IPS DF 6.9 (cell line): Measurements from ENCODE around the gene ITGAE.

ENCODE experiments used
- DNase-seq: peaks from one replicate; pipeline ENCODE4 v3.0.0-alpha.2; 2013; ENCODE audit warnings: low read depth, low spot score
- H3K27ac ChIP-seq: one replicate; pipeline ENCODE4 v1.5.1; 2013; ENCODE audit warnings: low read length, control low read depth
- H3K27me3 ChIP-seq: 2 replicates; pipeline ENCODE4 v1.6.1; 2013; ENCODE audit warnings: mild to moderate bottlenecking, low read length; ENCODE audit not compliant: control insufficient read depth, insufficient read depth
- H3K36me3 ChIP-seq: 2 replicates; pipeline ENCODE4 v1.6.1; 2013; ENCODE audit warnings: low read length; ENCODE audit not compliant: control insufficient read depth, insufficient read depth
- H3K4me1 ChIP-seq: 2 replicates; pipeline ENCODE4 v1.6.1; 2013; ENCODE audit warnings: low read length; ENCODE audit not compliant: control insufficient read depth, insufficient read depth
- H3K4me3 ChIP-seq: 2 replicates; pipeline ENCODE4 v1.5.1; 2013; ENCODE audit warnings: mild to moderate bottlenecking, low read length
- H3K9me3 ChIP-seq: 2 replicates; pipeline ENCODE4 v1.6.1; 2013; ENCODE audit warnings: low read length, inconsistent platforms; ENCODE audit not compliant: control insufficient read depth, insufficient read depth
- WGBS: extraction: QIAGEN DNeasy Blood & Tissue Kit; methylation state at CpG from one replicate; pipeline ENCODE4 v1.1.7; 2013; ENCODE audit warnings: mixed read lengths, missing lambda C conversion rate; ENCODE audit not compliant: insufficient read length, insufficient coverage; 5-methylcytosine and 5-hydroxymethylcytosine counted together

The ITGAE gene

GRCh38 chr17:3688027-3688553, 112.9 kb downstream of the ITGAE start:
- Histone ChIP-seq H3K27me3 (no peaks in the 10 kb centered on the region), H3K36me3 (no peaks in the 10 kb centered on the region), H3K9me3 (no peaks in the 10 kb centered on the region), H3K4me1 (peaks cover 1% of the 10 kb centered on the region), H3K4me3 (no peak overlapping the region), H3K27ac (no peak overlapping the region)
- no CpG with 5 or more reads among the region's 19 CpGs for WGBS
- DNase-seq = no peak

- DNase-seq = no peak
- Histone ChIP-seq H3K4me3 (no peak overlapping the region), H3K27me3 (no peaks in the 10 kb centered on the region), H3K36me3 (no peaks in the 10 kb centered on the region), H3K27ac (no peak overlapping the region), H3K4me1 (peaks cover 1% of the 10 kb centered on the region), H3K9me3 (no peaks in the 10 kb centered on the region)
- WGBS = no CpG with 5 or more reads among the region's 13 CpGs
Observed at GRCh38 chr17:3685174-3685573, 115.8 kb downstream of the ITGAE start.

GRCh38 chr17:3683054-3683511, 117.9 kb downstream of the ITGAE start:
- no CpG with 5 or more reads among the region's 10 CpGs for WGBS
- Histone ChIP-seq H3K27me3 (no peaks in the 10 kb centered on the region), H3K4me3 (no peak overlapping the region), H3K27ac (no peak overlapping the region), H3K9me3 (no peaks in the 10 kb centered on the region), H3K36me3 (no peaks in the 10 kb centered on the region), H3K4me1 (peaks cover under 1% of the 10 kb centered on the region; the same call in 1 of the 2 replicates)
- DNase-seq = no peak

- WGBS = no CpG with 5 or more reads among the region's 12 CpGs
- Histone ChIP-seq H3K27me3 (no peaks in the 10 kb centered on the region), H3K9me3 (no peaks in the 10 kb centered on the region), H3K4me1 (no peaks in the 10 kb centered on the region), H3K27ac (no peak overlapping the region), H3K4me3 (no peak overlapping the region), H3K36me3 (no peaks in the 10 kb centered on the region)
- no peak for DNase-seq
Observed at GRCh38 chr17:3682033-3682432, 119.0 kb downstream of the ITGAE start.

- H3K4me3 ChIP-seq = no peak overlapping the region
- DNase-seq = no peak
- WGBS = no CpG with 5 or more reads among the region's 20 CpGs
Observed at GRCh38 chr17:3681565-3681964, 119.4 kb downstream of the ITGAE start.

GRCh38 chr17:3681057-3681456, 119.9 kb downstream of the ITGAE start:
- H3K9me3 ChIP-seq = no peaks in the 10 kb centered on the region
- H3K4me3 ChIP-seq = no peak overlapping the region
- no peak for DNase-seq
- H3K4me1 ChIP-seq = no peaks in the 10 kb centered on the region
- no CpG with 5 or more reads among the region's 12 CpGs for WGBS
- H3K27me3 ChIP-seq = no peaks in the 10 kb centered on the region
- H3K27ac ChIP-seq = no peak overlapping the region
- H3K36me3 ChIP-seq = no peaks in the 10 kb centered on the region

More at GRCh38 chr17:3681565-3681964, 119.4 kb downstream of the ITGAE start:
- Histone ChIP-seq H3K36me3 (no peaks in the 10 kb centered on the region), H3K4me1 (no peaks in the 10 kb centered on the region), H3K9me3 (no peaks in the 10 kb centered on the region), H3K27ac (no peak overlapping the region), H3K27me3 (no peaks in the 10 kb centered on the region)

GRCh38 chr17:3679531-3680126, 121.4 kb downstream of the ITGAE start:
- no peak overlapping the region for H3K4me3 ChIP-seq
- WGBS = no CpG with 5 or more reads among the region's 20 CpGs
- H3K27me3 ChIP-seq = no peaks in the 10 kb centered on the region
- DNase-seq = no peak
- no peak overlapping the region for H3K27ac ChIP-seq
- H3K36me3 ChIP-seq = no peaks in the 10 kb centered on the region
- no peaks in the 10 kb centered on the region for H3K4me1 ChIP-seq
- H3K9me3 ChIP-seq = no peaks in the 10 kb centered on the region

- H3K27me3 ChIP-seq = no peaks in the 10 kb centered on the region
- no peak overlapping the region for H3K27ac ChIP-seq
- no peak for DNase-seq
- H3K4me1 ChIP-seq = no peaks in the 10 kb centered on the region
- H3K36me3 ChIP-seq = no peaks in the 10 kb centered on the region
- no CpG with 5 or more reads among the region's 27 CpGs for WGBS
- H3K4me3 ChIP-seq = no peak overlapping the region
- H3K9me3 ChIP-seq = no peaks in the 10 kb centered on the region
Observed at GRCh38 chr17:3678821-3679530, 122.0 kb downstream of the ITGAE start.

- Histone ChIP-seq H3K27ac (no peak overlapping the region), H3K4me1 (no peaks in the 10 kb centered on the region), H3K4me3 (no peak overlapping the region), H3K36me3 (no peaks in the 10 kb centered on the region), H3K27me3 (no peaks in the 10 kb centered on the region), H3K9me3 (no peaks in the 10 kb centered on the region)
- DNase-seq = no peak
- no CpG with 5 or more reads among the region's 16 CpGs for WGBS
Observed at GRCh38 chr17:3678095-3678820, 122.7 kb downstream of the ITGAE start.

GRCh38 chr17:3675886-3676285, 125.1 kb downstream of the ITGAE start:
- Histone ChIP-seq H3K27ac (no peak overlapping the region), H3K27me3 (no peaks in the 10 kb centered on the region), H3K9me3 (no peaks in the 10 kb centered on the region), H3K4me3 (no peak overlapping the region), H3K36me3 (no peaks in the 10 kb centered on the region), H3K4me1 (no peaks in the 10 kb centered on the region)
- DNase-seq = no peak
- no CpG with 5 or more reads among the region's 11 CpGs for WGBS
